K562 (cell line): ENCODE results near the gene MFF. TPM values are rescaled to one million over a fixed set of nuclear protein-coding genes. Genes with fewer than 3 reads are reported as not detected.
A peak's percentile ranks its signal among the peaks of the same experiment; 100 is the strongest.

ENCODE experiments used
- ATF2 ChIP-seq: sonication (generic); formaldehyde crosslinking; IDR thresholded peaks from 2 replicates; pipeline ENCODE4 v1.8.1; 2022; ENCODE audit warnings: missing genetic modification reagents
- CREM ChIP-seq: IDR thresholded peaks from 2 replicates; pipeline ENCODE4 v1.6.1; 2014; ENCODE audit warnings: antibody characterized with exemption, low read depth
- CTBP1 ChIP-seq: fragments of 450-650 bp; IDR thresholded peaks from 2 replicates; pipeline ENCODE4 v1.6.1; 2016; ENCODE audit warnings: borderline replicate concordance
- GATAD2B ChIP-seq: fragments of 450-650 bp; IDR thresholded peaks from 2 replicates; pipeline ENCODE4 v1.6.1; 2017; ENCODE audit warnings: mild to moderate bottlenecking, borderline replicate concordance
- HDAC2 ChIP-seq: fragments of 450-650 bp; IDR thresholded peaks from 2 replicates; pipeline ENCODE4 v1.6.1; 2016; ENCODE audit warnings: mild to moderate bottlenecking
- ID3 ChIP-seq, 2 experiments: fragments of 250-450 bp in 1 of 2; fragments of 450-650 bp in 1 of 2; sonication (Bioruptor Pico) in 1 of 2; IDR thresholded peaks; 2 replicates each; pipeline versions ENCODE4 v1.6.1 to v1.8.0; 2016 to 2021; ENCODE audit warnings: mild to moderate bottlenecking in 2 of 2, moderate library complexity in 2 of 2, missing compliant biosample characterization in 1 of 2, missing genetic modification characterization in 1 of 2
- POLR2AphosphoS5 ChIP-seq: IDR thresholded peaks from 2 replicates; pipeline ENCODE4 v1.6.1; 2011; ENCODE audit warnings: mild to moderate bottlenecking, low read depth, low read length, moderate library complexity; ENCODE audit not compliant: control insufficient read depth, insufficient read depth
- PRDM10 ChIP-seq: fragments of 450-650 bp; IDR thresholded peaks from 2 replicates; pipeline ENCODE4 v1.6.1; 2018; ENCODE audit not compliant: partially characterized antibody
- TAF7 ChIP-seq: fragments of 450-650 bp; IDR thresholded peaks from 2 replicates; pipeline ENCODE4 v1.6.1; 2016; ENCODE audit warnings: missing genetic modification characterization, missing compliant biosample characterization
- ZNF407 ChIP-seq: fragments of 450-650 bp; IDR thresholded peaks from 2 replicates; pipeline ENCODE4 v1.6.1; 2016; ENCODE audit warnings: low read depth
- polyA plus RNA-seq, 8 experiments: library from polyadenylated mRNA; depleted of rRNA in 4 of 8; stranded (reverse) in 5 of 8; unstranded in 3 of 8; fragments of >200 nt; fragmentation: Nextera tagmentation in 2 of 8; fragmentation: Illumina TruSeq in 1 of 8; extraction: Ambion mirVana in 2 of 8; extraction: Trizol in 1 of 8; gene quantifications; 2 replicates each; pipeline versions ENCODE4 v1.2.1 to v1.2.3, GENCODE V29; 2011 to 2014; ENCODE audit warnings: inconsistent platforms in 1 of 8, missing spikeins in 1 of 8
- total RNA-seq, 7 experiments: library from RNA; depleted of rRNA in 6 of 7; stranded (reverse); fragments of >200 nt in 6 of 7; fragmentation: Illumina TruSeq in 2 of 7; extraction: Trizol in 2 of 7; gene quantifications; 2 replicates each; pipeline versions ENCODE4 v1.2.1 to v1.2.3, GENCODE V29; 2011 to 2021; ENCODE audit warnings: low replicate concordance in 1 of 7

MFF gene
- total and polyA plus RNA-seq, 9 of the 15 experiments (the other 6 are each of a cell fraction or from before 2014, with no cell fraction given): 9.4 to 75.4 (median 55.7) TPM

- TF ChIP-seq CREM (peak; percentile 93), GATAD2B (peak; percentile 19; the same call in 1 of the 2 replicates), ZNF407 (peak; percentile 97), HDAC2 (no peak), POLR2AphosphoS5 (peak; percentile 25; the same call in 1 of the 2 replicates), TAF7 (tag) (no peak), CTBP1 (peak; percentile 44; the same call in 1 of the 2 replicates), PRDM10 (peak; percentile 7), ID3 (CRISPR knock-in tag; IDR thresholded peaks at IDR 0.05) (no peak), ID3 (tag; IDR thresholded peaks at IDR 0.05) (peak; percentile 46; the same call in 1 of the 2 replicates), ATF2 (CRISPR knock-in tag) (0 out of 2 replicates have a peak, but pooled peaks have one; percentile 21)
These were observed at the start of gene MFF (continued) for GRCh38 chr2:227324995-227325838.
